GM23338 (cell line): ENCODE data around the gene ZFHX3. TPM values are rescaled to one million over a fixed set of nuclear protein-coding genes. Genes with fewer than 3 reads are reported as not detected.

Experiments used
- ATAC-seq: fragments of 200-7000 bp; cut with Tn5 transposase; 3 replicates; pipeline ENCODE4 v1.9.1; 2020
- DNase-seq: peaks from one replicate; pipeline ENCODE4 v3.0.0-alpha.2; 2015; ENCODE audit warnings: low spot score
- H2AFZ ChIP-seq: fragments of 200-600 bp; sonication (generic); 2 replicates; pipeline ENCODE4 v1.8.0; 2016; ENCODE audit warnings: antibody characterized with exemption, mild to moderate bottlenecking, moderate library complexity
- H3F3A ChIP-seq: fragments of 200-600 bp; sonication (generic); replicated peaks from 2 replicates; pipeline ENCODE4 v1.8.0; 2017; ENCODE audit warnings: antibody characterized with exemption, mixed run types, low read depth
- H3K27ac ChIP-seq: fragments of 200-600 bp; sonication (generic); 2 replicates; pipeline ENCODE4 v1.6.1; 2016; ENCODE audit warnings: low read depth
- H3K27me3 ChIP-seq: fragments of 200-600 bp; sonication (generic); 2 replicates; pipeline ENCODE4 v1.8.0; 2016; ENCODE audit warnings: mild to moderate bottlenecking, mixed run types, moderate library complexity; ENCODE audit not compliant: insufficient read depth
- H3K36me3 ChIP-seq: fragments of 200-600 bp; sonication (generic); 2 replicates; pipeline ENCODE4 v1.8.0; 2016; ENCODE audit warnings: mild to moderate bottlenecking; ENCODE audit not compliant: insufficient read depth
- H3K4me1 ChIP-seq: fragments of 200-600 bp; sonication (generic); 2 replicates; pipeline ENCODE4 v1.8.0; 2016; ENCODE audit warnings: mild to moderate bottlenecking, moderate library complexity; ENCODE audit not compliant: insufficient read depth
- H3K4me2 ChIP-seq: fragments of 200-600 bp; sonication (generic); 2 replicates; pipeline ENCODE4 v1.7.1; 2017; ENCODE audit warnings: mixed run types
- H3K4me3 ChIP-seq: fragments of 200-600 bp; sonication (generic); 2 replicates; pipeline ENCODE4 v1.6.1; 2016; ENCODE audit warnings: mixed run types
- H3K79me2 ChIP-seq: fragments of 200-600 bp; sonication (generic); replicated peaks from 2 replicates; pipeline ENCODE4 v1.8.0; 2017; ENCODE audit warnings: mild to moderate bottlenecking; ENCODE audit not compliant: insufficient read depth
- H3K9me2 ChIP-seq: fragments of 200-600 bp; sonication (generic); 2 replicates; pipeline ENCODE4 v1.8.0; 2017; ENCODE audit not compliant: insufficient read depth
- H4K20me1 ChIP-seq: fragments of 200-600 bp; sonication (generic); replicated peaks from 2 replicates; pipeline ENCODE4 v1.8.0; 2017; ENCODE audit warnings: mild to moderate bottlenecking; ENCODE audit not compliant: insufficient read depth
- H3K27ac Mint-ChIP-seq: 2 replicates; pipeline ENCODE4 v1.8.0; 2020; ENCODE audit warnings: inconsistent platforms, mild to moderate bottlenecking, moderate library complexity, mixed read lengths
- H3K27me3 Mint-ChIP-seq: 3 replicates; pipeline ENCODE4 v1.8.0; 2022; ENCODE audit warnings: low read depth, mild to moderate bottlenecking, moderate library complexity, mixed read lengths, inconsistent platforms; ENCODE audit not compliant: insufficient read depth, poor library complexity
- H3K36me3 Mint-ChIP-seq: 3 replicates; pipeline ENCODE4 v1.8.0; 2021; ENCODE audit warnings: low read depth, mild to moderate bottlenecking, inconsistent platforms, moderate library complexity, mixed read lengths
- H3K4me1 Mint-ChIP-seq: 3 replicates; pipeline ENCODE4 v1.8.0; 2020; ENCODE audit warnings: mild to moderate bottlenecking, inconsistent platforms, mixed read lengths
- H3K4me3 Mint-ChIP-seq: 3 replicates; pipeline ENCODE4 v1.8.0; 2021; ENCODE audit warnings: moderate library complexity, mild to moderate bottlenecking, inconsistent platforms, mixed read lengths
- H3K9me3 Mint-ChIP-seq: 3 replicates; pipeline ENCODE4 v1.8.0; 2020; ENCODE audit warnings: moderate library complexity, mild to moderate bottlenecking, inconsistent platforms, mixed read lengths
- CREB1 ChIP-seq: fragments of 250-450 bp; sonication (Bioruptor Pico); IDR thresholded peaks from 2 replicates; pipeline ENCODE4 v1.5.0; 2020; ENCODE audit warnings: low read depth, mild to moderate bottlenecking, moderate library complexity
- ETS1 ChIP-seq: IDR thresholded peaks from 2 replicates; pipeline ENCODE4 v1.6.1; 2016; ENCODE audit warnings: antibody characterized with exemption
- EZH2 ChIP-seq: fragments of 200-600 bp; sonication (generic); IDR thresholded peaks from one replicate; pipeline ENCODE4 v1.8.0; 2017; ENCODE audit warnings: antibody characterized with exemption, mild to moderate bottlenecking, low read depth; ENCODE audit not compliant: unreplicated experiment
- EZH2phosphoT487 ChIP-seq: fragments of 200-600 bp; sonication (generic); IDR thresholded peaks from one replicate; pipeline ENCODE4 v1.8.1; 2018; ENCODE audit warnings: antibody characterized with exemption; ENCODE audit not compliant: unreplicated experiment
- JUNB ChIP-seq: IDR thresholded peaks from one replicate; pipeline ENCODE4 v1.6.1; 2016; ENCODE audit warnings: antibody characterized with exemption; ENCODE audit not compliant: unreplicated experiment
- NANOG ChIP-seq: IDR thresholded peaks from 2 replicates; pipeline ENCODE4 v1.6.1; 2016; ENCODE audit warnings: antibody characterized with exemption, borderline replicate concordance
- POLR2AphosphoS5 ChIP-seq: IDR thresholded peaks from 2 replicates; pipeline ENCODE4 v1.6.1; 2016; ENCODE audit warnings: antibody characterized with exemption, low read depth
- REST ChIP-seq: IDR thresholded peaks from one replicate; pipeline ENCODE4 v1.6.1; 2018; ENCODE audit warnings: antibody characterized with exemption; ENCODE audit not compliant: unreplicated experiment
- STAT1 ChIP-seq: IDR thresholded peaks from one replicate; pipeline ENCODE4 v1.6.1; 2016; ENCODE audit warnings: antibody characterized with exemption; ENCODE audit not compliant: unreplicated experiment
- ZNF114 ChIP-seq: fragments of 250-450 bp; sonication (Bioruptor Pico); IDR thresholded peaks from 2 replicates; pipeline ENCODE4 v1.5.0; 2020; ENCODE audit warnings: mild to moderate bottlenecking, moderate library complexity
- ZNF331 ChIP-seq: fragments of 250-450 bp; sonication (Bioruptor Pico); IDR thresholded peaks from 2 replicates; pipeline ENCODE4 v1.5.0; 2020; ENCODE audit warnings: low read depth, mild to moderate bottlenecking, moderate library complexity
- polyA plus RNA-seq: library from polyadenylated mRNA; unstranded; fragments of >200 nt; fragmentation: Nextera tagmentation; extraction: Ambion mirVana; gene quantifications from 2 replicates; pipeline ENCODE4 v1.2.1, GENCODE V29; 2016
- total RNA-seq: library from RNA; depleted of rRNA; stranded (reverse); fragments of >200 nt; shearing (Covaris generic); gene quantifications from 2 replicates; pipeline ENCODE4 v1.2.3, GENCODE V29; 2014
- TF ChIP-seq, protein P1 (sequence below): fragments of 250-450 bp; sonication (Bioruptor Pico); IDR thresholded peaks from 2 replicates; pipeline ENCODE4 v1.5.0; 2020; ENCODE audit warnings: mild to moderate bottlenecking, moderate library complexity
- TF ChIP-seq, protein P2 (sequence below), 2 experiments: fragments of 200-600 bp in 1 of 2; sonication (generic) in 1 of 2; conservative IDR thresholded peaks; 2 replicates each; pipeline versions ENCODE4 v1.5.1 to v1.6.1; 2016 to 2017; ENCODE audit warnings: antibody characterized with exemption in 2 of 2, low read depth in 2 of 2, mild to moderate bottlenecking in 2 of 2, moderate library complexity in 1 of 2

The ZFHX3 gene
- total and polyA plus RNA-seq, 2 experiments from 2014 or later, result 1.0 to 1.5 TPM

DNA sequence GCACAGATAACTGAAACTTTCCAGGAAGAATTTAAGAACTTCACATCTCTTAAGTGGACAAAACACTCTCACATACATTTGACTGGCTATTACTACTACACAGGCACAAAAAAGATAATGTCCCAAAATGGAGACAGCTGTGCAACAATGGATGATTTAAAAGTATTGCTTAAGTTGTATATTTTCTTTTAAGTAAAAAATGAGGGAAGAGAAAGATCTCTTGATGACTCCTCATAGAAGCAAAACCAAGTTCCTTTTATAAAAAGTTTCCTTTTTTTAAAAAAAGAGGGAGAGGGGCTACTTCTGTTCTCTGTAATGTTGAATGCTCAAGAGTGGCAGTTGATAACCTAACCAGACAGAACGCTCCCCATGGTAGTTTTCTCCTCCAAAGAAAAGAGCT, 195.5 kb downstream of the ZFHX3 start:
- TF ChIP-seq EZH2phosphoT487 (no peak), CREB1 (no peak), REST (no peak), ETS1 (no peak), EZH2 (no peak), NANOG (no peak), ZNF331 (CRISPR knock-in tag) (no peak), ZNF114 (CRISPR knock-in tag) (no peak), POLR2AphosphoS5 (no peak), JUNB (no peak), STAT1 (no peak)
- TF ChIP-seq, protein P1, sequence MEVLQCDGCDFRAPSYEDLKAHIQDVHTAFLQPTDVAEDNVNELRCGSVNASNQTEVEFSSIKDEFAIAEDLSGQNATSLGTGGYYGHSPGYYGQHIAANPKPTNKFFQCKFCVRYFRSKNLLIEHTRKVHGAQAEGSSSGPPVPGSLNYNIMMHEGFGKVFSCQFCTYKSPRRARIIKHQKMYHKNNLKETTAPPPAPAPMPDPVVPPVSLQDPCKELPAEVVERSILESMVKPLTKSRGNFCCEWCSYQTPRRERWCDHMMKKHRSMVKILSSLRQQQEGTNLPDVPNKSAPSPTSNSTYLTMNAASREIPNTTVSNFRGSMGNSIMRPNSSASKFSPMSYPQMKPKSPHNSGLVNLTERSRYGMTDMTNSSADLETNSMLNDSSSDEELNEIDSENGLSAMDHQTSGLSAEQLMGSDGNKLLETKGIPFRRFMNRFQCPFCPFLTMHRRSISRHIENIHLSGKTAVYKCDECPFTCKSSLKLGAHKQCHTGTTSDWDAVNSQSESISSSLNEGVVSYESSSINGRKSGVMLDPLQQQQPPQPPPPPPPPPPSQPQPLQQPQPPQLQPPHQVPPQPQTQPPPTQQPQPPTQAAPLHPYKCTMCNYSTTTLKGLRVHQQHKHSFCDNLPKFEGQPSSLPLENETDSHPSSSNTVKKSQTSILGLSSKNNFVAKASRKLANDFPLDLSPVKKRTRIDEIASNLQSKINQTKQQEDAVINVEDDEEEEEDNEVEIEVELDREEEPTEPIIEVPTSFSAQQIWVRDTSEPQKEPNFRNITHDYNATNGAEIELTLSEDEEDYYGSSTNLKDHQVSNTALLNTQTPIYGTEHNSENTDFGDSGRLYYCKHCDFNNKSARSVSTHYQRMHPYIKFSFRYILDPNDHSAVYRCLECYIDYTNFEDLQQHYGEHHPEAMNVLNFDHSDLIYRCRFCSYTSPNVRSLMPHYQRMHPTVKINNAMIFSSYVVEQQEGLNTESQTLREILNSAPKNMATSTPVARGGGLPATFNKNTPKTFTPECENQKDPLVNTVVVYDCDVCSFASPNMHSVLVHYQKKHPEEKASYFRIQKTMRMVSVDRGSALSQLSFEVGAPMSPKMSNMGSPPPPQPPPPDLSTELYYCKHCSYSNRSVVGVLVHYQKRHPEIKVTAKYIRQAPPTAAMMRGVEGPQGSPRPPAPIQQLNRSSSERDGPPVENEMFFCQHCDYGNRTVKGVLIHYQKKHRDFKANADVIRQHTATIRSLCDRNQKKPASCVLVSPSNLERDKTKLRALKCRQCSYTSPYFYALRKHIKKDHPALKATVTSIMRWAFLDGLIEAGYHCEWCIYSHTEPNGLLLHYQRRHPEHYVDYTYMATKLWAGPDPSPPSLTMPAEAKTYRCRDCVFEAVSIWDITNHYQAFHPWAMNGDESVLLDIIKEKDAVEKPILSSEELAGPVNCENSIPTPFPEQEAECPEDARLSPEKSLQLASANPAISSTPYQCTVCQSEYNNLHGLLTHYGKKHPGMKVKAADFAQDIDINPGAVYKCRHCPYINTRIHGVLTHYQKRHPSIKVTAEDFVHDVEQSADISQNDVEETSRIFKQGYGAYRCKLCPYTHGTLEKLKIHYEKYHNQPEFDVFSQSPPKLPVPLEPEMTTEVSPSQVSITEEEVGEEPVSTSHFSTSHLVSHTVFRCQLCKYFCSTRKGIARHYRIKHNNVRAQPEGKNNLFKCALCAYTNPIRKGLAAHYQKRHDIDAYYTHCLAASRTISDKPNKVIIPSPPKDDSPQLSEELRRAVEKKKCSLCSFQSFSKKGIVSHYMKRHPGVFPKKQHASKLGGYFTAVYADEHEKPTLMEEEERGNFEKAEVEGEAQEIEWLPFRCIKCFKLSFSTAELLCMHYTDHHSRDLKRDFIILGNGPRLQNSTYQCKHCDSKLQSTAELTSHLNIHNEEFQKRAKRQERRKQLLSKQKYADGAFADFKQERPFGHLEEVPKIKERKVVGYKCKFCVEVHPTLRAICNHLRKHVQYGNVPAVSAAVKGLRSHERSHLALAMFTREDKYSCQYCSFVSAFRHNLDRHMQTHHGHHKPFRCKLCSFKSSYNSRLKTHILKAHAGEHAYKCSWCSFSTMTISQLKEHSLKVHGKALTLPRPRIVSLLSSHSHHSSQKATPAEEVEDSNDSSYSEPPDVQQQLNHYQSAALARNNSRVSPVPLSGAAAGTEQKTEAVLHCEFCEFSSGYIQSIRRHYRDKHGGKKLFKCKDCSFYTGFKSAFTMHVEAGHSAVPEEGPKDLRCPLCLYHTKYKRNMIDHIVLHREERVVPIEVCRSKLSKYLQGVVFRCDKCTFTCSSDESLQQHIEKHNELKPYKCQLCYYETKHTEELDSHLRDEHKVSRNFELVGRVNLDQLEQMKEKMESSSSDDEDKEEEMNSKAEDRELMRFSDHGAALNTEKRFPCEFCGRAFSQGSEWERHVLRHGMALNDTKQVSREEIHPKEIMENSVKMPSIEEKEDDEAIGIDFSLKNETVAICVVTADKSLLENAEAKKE (CRISPR knock-in tag), result no peak
- TF ChIP-seq, protein P2, sequence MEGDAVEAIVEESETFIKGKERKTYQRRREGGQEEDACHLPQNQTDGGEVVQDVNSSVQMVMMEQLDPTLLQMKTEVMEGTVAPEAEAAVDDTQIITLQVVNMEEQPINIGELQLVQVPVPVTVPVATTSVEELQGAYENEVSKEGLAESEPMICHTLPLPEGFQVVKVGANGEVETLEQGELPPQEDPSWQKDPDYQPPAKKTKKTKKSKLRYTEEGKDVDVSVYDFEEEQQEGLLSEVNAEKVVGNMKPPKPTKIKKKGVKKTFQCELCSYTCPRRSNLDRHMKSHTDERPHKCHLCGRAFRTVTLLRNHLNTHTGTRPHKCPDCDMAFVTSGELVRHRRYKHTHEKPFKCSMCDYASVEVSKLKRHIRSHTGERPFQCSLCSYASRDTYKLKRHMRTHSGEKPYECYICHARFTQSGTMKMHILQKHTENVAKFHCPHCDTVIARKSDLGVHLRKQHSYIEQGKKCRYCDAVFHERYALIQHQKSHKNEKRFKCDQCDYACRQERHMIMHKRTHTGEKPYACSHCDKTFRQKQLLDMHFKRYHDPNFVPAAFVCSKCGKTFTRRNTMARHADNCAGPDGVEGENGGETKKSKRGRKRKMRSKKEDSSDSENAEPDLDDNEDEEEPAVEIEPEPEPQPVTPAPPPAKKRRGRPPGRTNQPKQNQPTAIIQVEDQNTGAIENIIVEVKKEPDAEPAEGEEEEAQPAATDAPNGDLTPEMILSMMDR (conservative IDR thresholded peaks at IDR 0.05; ENCODE audit: low read depth in 2 of 2), result no peak

More for the DNA sequence above, 195.5 kb downstream of the ZFHX3 start:
- H3K27me3 ChIP-seq, result no peaks in the 10 kb centered on the region
- no peak overlapping the region for H3K4me3 ChIP-seq
- H3K79me2 ChIP-seq, result no peaks in the 10 kb centered on the region
- no peak overlapping the region for H3K27ac ChIP-seq
- no peaks in the 10 kb centered on the region for H3K36me3 Mint-ChIP-seq
- peaks cover 27% of the 10 kb centered on the region for H3K4me1 ChIP-seq
- H3K27ac Mint-ChIP-seq, result no peak overlapping the region
- no peak for DNase-seq
- H3K9me2 ChIP-seq, result no peaks in the 10 kb centered on the region
- peaks cover 26% of the 10 kb centered on the region for H3K4me1 Mint-ChIP-seq
- no peak for ATAC-seq
- H2AFZ ChIP-seq, result no peak overlapping the region
- H3K4me2 ChIP-seq, result no peak overlapping the region
- no peaks in the 10 kb centered on the region for H3K36me3 ChIP-seq
- peaks cover 3% of the 10 kb centered on the region; the same call in 1 of the 2 replicates for H3F3A ChIP-seq
- no peaks in the 10 kb centered on the region for H3K9me3 Mint-ChIP-seq
- H3K4me3 Mint-ChIP-seq, result no peak overlapping the region
- H3K27me3 Mint-ChIP-seq, result peaks cover 9% of the 10 kb centered on the region
- no peaks in the 10 kb centered on the region for H4K20me1 ChIP-seq
